Measurements from ENCODE around the gene GRID2.
A peak's percentile ranks its signal among the peaks of the same experiment; 100 is the strongest.

GRID2 gene

DNA sequence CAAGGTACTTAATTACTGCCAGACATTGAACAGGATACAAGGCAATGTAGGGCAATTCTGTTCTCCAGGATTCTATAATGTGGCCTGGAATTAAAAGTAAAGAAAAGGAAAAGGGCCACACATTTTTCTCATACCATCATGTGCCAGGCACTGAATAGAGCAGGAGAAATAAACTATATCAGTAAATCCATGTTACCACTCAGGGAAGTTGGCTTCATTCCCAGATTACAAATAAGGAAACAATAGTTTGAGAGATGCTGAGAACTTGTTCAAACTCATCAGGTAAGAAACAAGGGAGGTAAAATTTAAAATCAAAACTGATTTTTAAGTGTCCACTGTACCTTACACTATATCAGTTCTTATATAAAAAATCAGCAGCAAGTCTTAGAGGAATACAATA lies 879.8 kb downstream of the GRID2 start:
- no peak for DNase-seq (ENCODE audit: low spot score)
- in situ Hi-C loops (cut with MboI; ENCODE audit: low sequenced_read_pairs, unreplicated experiment): no loop called here
- TF ChIP-seq, protein P1, sequence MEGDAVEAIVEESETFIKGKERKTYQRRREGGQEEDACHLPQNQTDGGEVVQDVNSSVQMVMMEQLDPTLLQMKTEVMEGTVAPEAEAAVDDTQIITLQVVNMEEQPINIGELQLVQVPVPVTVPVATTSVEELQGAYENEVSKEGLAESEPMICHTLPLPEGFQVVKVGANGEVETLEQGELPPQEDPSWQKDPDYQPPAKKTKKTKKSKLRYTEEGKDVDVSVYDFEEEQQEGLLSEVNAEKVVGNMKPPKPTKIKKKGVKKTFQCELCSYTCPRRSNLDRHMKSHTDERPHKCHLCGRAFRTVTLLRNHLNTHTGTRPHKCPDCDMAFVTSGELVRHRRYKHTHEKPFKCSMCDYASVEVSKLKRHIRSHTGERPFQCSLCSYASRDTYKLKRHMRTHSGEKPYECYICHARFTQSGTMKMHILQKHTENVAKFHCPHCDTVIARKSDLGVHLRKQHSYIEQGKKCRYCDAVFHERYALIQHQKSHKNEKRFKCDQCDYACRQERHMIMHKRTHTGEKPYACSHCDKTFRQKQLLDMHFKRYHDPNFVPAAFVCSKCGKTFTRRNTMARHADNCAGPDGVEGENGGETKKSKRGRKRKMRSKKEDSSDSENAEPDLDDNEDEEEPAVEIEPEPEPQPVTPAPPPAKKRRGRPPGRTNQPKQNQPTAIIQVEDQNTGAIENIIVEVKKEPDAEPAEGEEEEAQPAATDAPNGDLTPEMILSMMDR (IDR thresholded peaks at IDR 0.05; ENCODE audit: borderline replicate concordance, control extremely low read depth, extremely low read depth, insufficient read depth, missing control alignments): no peak

DNA sequence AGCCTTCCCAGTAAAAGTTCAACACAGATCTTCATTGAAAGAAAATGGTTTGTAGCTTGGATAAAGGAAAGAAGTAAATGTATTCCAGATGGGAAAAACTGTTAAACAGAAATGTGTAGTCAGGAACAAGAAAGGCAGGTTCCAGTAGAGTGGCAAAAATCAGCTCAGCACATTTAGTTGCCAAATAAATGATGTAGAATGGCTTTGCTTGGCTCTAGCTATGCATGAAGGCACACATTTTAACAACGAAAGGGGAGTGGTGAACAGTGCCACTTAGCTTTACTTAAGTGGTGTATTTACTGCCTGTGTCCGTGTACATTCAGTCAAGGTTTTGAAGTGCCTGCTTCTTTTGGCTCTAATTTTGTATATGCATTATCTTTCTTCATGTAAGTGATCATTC lies 880.3 kb downstream of the GRID2 start:
- DNase-seq (ENCODE audit: low spot score): no peak
- in situ Hi-C loops (cut with MboI; ENCODE audit: low sequenced_read_pairs, unreplicated experiment): no loop called here
- TF ChIP-seq, protein P1 (IDR thresholded peaks at IDR 0.05; ENCODE audit: borderline replicate concordance, control extremely low read depth, extremely low read depth, insufficient read depth, missing control alignments): no peak

DNA sequence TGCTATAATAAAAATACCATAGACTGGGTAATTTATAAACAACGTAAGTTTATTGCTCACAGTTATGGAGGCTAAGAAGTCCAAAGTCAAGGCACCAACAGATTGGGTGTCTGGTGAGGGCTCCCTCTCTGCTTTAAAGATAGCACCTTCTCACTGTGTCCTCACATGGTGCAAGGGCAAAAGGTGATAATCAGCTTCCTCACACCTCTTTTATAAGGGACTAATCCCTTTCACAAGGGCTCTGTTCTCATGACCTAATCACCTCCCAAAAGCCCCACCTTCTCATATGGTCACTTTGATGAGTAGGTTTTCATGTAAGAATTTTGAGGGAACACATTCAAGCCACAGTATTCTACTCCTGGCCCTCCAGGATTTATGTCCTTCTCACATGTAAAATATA lies 883.1 kb downstream of the GRID2 start:
- in situ Hi-C loops (cut with MboI; ENCODE audit: low sequenced_read_pairs, unreplicated experiment): no loop called here
- no peak for DNase-seq (ENCODE audit: low spot score)
- TF ChIP-seq, protein P1 (IDR thresholded peaks at IDR 0.05; ENCODE audit: borderline replicate concordance, control extremely low read depth, extremely low read depth, insufficient read depth, missing control alignments): no peak

DNA sequence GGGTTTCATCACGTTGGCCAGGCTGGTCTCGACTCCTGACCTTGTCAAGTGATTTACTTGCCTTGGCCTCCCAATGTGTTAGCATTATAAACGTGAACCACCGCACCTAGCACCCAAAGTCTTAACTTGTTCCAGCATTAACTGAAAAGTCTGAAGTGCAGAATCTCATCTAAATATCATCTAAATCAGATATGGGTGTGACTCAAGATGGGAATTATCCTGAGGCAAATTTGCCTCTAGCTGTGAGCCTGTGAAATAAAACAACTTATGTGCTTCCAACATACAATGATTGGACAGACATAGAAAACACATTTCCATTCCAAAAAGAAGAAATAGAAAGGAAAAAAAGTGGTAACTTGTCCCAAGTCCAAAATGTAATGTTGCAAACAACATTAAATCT lies 883.7 kb downstream of the GRID2 start:
- in situ Hi-C loops (cut with MboI; ENCODE audit: low sequenced_read_pairs, unreplicated experiment): no loop called here
- TF ChIP-seq, protein P1 (IDR thresholded peaks at IDR 0.05; ENCODE audit: borderline replicate concordance, control extremely low read depth, extremely low read depth, insufficient read depth, missing control alignments): no peak
- DNase-seq (ENCODE audit: low spot score): no peak

DNA sequence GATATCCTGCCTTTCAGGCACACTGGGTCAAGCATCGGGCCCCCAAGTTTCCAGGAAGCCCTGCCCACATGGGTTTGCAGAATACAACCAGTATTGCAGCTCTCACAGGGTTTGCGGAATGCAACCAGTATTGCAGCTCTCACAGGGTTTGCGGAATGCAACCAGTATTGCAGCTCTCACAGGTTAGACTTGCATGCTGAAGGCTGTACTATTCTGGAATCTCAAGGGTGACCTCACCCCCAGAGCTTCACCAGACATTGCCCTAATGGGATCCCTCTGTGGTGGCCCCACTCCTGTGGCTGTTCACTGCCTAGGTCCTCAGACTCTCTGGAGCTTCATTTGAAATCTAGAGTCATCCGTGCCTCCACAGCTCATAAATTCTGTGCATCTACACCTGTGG lies 884.1 kb downstream of the GRID2 start:
- DNase-seq (ENCODE audit: low spot score): no peak
- TF ChIP-seq, protein P1 (IDR thresholded peaks at IDR 0.05; ENCODE audit: borderline replicate concordance, control extremely low read depth, extremely low read depth, insufficient read depth, missing control alignments): no peak
- in situ Hi-C loops (cut with MboI; ENCODE audit: low sequenced_read_pairs, unreplicated experiment): no loop called here

DNA sequence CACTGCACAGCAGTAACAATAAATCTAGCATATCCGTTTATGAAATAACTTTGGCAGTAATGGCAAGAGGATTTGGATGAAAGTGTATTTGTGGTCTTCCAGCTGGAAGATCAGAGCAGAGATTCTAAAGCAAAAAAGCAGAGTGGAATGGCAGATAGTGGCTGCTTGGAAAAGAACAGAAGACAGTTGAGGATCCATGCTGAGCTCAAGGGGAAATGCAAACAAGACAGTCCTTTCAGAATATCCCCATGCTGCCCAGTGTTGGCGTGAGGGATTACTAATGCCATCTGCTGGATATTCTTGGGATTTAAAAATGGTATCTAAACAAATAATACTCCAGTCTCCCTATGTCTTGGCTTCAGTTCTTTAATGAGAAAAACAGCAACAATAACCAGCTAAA lies 895.7 kb downstream of the GRID2 start:
- in situ Hi-C loops (cut with MboI; ENCODE audit: low sequenced_read_pairs, unreplicated experiment): no loop called here
- DNase-seq (ENCODE audit: low spot score): peak; percentile 24
- TF ChIP-seq, protein P1 (IDR thresholded peaks at IDR 0.05; ENCODE audit: borderline replicate concordance, control extremely low read depth, extremely low read depth, insufficient read depth, missing control alignments): no peak
